ENCODE data around the gene CLTB. TPM values are rescaled to one million over a fixed set of nuclear protein-coding genes. Genes with fewer than 3 reads are reported as not detected.

Gene CLTB
- total RNA-seq, 1 experiment from 2014 or later: 34.5 TPM

GRCh38 chr5:176427971-176428370, 11.6 kb upstream of the CLTB start:
- Histone ChIP-seq H3K14ac (ENCODE audit: insufficient read depth, low read length) (no peak overlapping the region), H4K91ac (ENCODE audit: insufficient read length, low read depth, low read length) (no peak overlapping the region), H2AFZ (ENCODE audit: low read length) (no peak overlapping the region), H4K8ac (replicated peaks; ENCODE audit: insufficient read length, low read depth, low read length) (no peak overlapping the region), H2AK5ac (ENCODE audit: insufficient read length, low read length) (no peak overlapping the region), H3K79me1 (ENCODE audit: insufficient read depth, low read depth, low read length, poor library complexity, severe bottlenecking) (no peaks in the 10 kb centered on the region), H4K5ac (ENCODE audit: insufficient read length, low read depth, low read length) (no peak overlapping the region), H2BK15ac (ENCODE audit: low read depth, low read length) (no peak overlapping the region), H4K20me1 (ENCODE audit: control insufficient read depth, insufficient read depth, insufficient read length) (no peaks in the 10 kb centered on the region), H3K4ac (ENCODE audit: low read depth, low read length) (no peak overlapping the region), H3K27ac (ENCODE audit: insufficient read length, low read depth, low read length) (no peak overlapping the region), H2BK20ac (ENCODE audit: low read depth, low read length, poor library complexity, severe bottlenecking) (no peak overlapping the region), H3K56ac (ENCODE audit: insufficient read length, low read depth, low read length) (no peak overlapping the region), H3K4me1 (ENCODE audit: insufficient read depth, low read length) (no peaks in the 10 kb centered on the region), H3K23me2 (ENCODE audit: insufficient read length, low read depth, low read length, poor library complexity, severe bottlenecking) (no peaks in the 10 kb centered on the region), H2BK120ac (ENCODE audit: low read depth, low read length, poor library complexity, severe bottlenecking) (no peak overlapping the region), H3K18ac (ENCODE audit: insufficient read length, low read depth, low read length) (no peak overlapping the region), H3T11ph (ENCODE audit: low read length) (no peak overlapping the region), H3K27me3 (ENCODE audit: insufficient read depth, low read length) (no peaks in the 10 kb centered on the region), H2BK12ac (ENCODE audit: insufficient read length, low read depth, low read length) (no peak overlapping the region), H3K79me2 (ENCODE audit: insufficient read depth, low read length) (no peaks in the 10 kb centered on the region), H2BK5ac (ENCODE audit: insufficient read length, low read length) (no peak overlapping the region), H3K4me2 (ENCODE audit: insufficient read depth, insufficient read length, low read length) (no peak overlapping the region), H3K23ac (ENCODE audit: insufficient read length, low read depth, low read length) (no peak overlapping the region), H3K9me3 (ENCODE audit: control insufficient read depth, low read depth, low read length) (no peaks in the 10 kb centered on the region), H3K9ac (ENCODE audit: extremely low read depth, insufficient read length, low read length) (no peak overlapping the region)
- H3K27me3 Mint-ChIP-seq (ENCODE audit: low read depth): peaks cover 7% of the 10 kb centered on the region
- TF ChIP-seq CTCF (conservative IDR thresholded peaks at IDR 0.05): no peak
- H3K9me3 Mint-ChIP-seq: peaks cover 29 to 34% of the 10 kb centered on the region in 2 experiments
- peaks cover 4 to 13% (median 8%) of the 10 kb centered on the region in 3 experiments; a peak in 5 of 7 replicates for H3K36me3 Mint-ChIP-seq (ENCODE audit: insufficient read depth in 1 of 3, low read depth in 3 of 3)
- no CpG with 5 or more reads among the region's 4 CpGs for WGBS (ENCODE audit: extremely low coverage, insufficient read length, low lambda C conversion rate)
- H3K27ac Mint-ChIP-seq: peak overlapping the region in 1 of 3 experiments; percentile 67; a peak in 1 of 7 replicates
- H3K4me3 Mint-ChIP-seq: no peak overlapping the region
- H3K4me1 Mint-ChIP-seq: no peaks in the 10 kb centered on the region; a peak in 1 of 4 replicates
- no peak for DNase-seq

All from H9 (cell line).